HCEC 1CT (cell line): ENCODE measurements around the gene RANBP3L.
"Not testable (repeated sequence)": the region's sequence is repeated elsewhere in the genome, so short reads cannot be mapped to it uniquely, and the experiment has no call there.

ENCODE experiments used
- DNase-seq: peaks from one replicate; pipeline ENCODE4 v3.0.0-alpha.2; 2017

Gene RANBP3L

GRCh38 chr5:36283775-36284174 lies 17.9 kb downstream of the RANBP3L start:
- not testable (repeated sequence) for DNase-seq

- no peak for DNase-seq
These were observed 20.1 kb downstream of the RANBP3L start for GRCh38 chr5:36281626-36282025.

- no peak for DNase-seq
These were observed 22.5 kb downstream of the RANBP3L start for GRCh38 chr5:36279054-36279698.

GRCh38 chr5:36277521-36278176 lies 24.1 kb downstream of the RANBP3L start:
- DNase-seq: no peak

GRCh38 chr5:36276864-36277263 lies 24.8 kb downstream of the RANBP3L start:
- no peak for DNase-seq

GRCh38 chr5:36273809-36274526 lies 27.7 kb downstream of the RANBP3L start:
- DNase-seq: no peak

- DNase-seq: no peak
These were observed 29.5 kb downstream of the RANBP3L start for GRCh38 chr5:36272136-36272690.

GRCh38 chr5:36270876-36271575 lies 30.7 kb downstream of the RANBP3L start:
- DNase-seq: no peak

GRCh38 chr5:36270175-36270574 lies 31.5 kb downstream of the RANBP3L start:
- DNase-seq: no peak

GRCh38 chr5:36269478-36269877 lies 32.2 kb downstream of the RANBP3L start:
- no peak for DNase-seq

- no peak for DNase-seq
These were observed 33.8 kb downstream of the RANBP3L start for GRCh38 chr5:36267905-36268304.

GRCh38 chr5:36264202-36264760 lies 37.4 kb downstream of the RANBP3L start:
- DNase-seq: no peak

GRCh38 chr5:36261186-36261585 lies 40.5 kb downstream of the RANBP3L start:
- no peak for DNase-seq

GRCh38 chr5:36253575-36253974 lies 48.1 kb downstream of the RANBP3L start:
- no peak for DNase-seq

GRCh38 chr5:36252722-36253365 lies 48.9 kb downstream of the RANBP3L start:
- no peak for DNase-seq

GRCh38 chr5:36251218-36251617 lies 50.5 kb downstream of the RANBP3L start:
- no peak for DNase-seq

- DNase-seq: no peak
These were observed 51.3 kb downstream of the RANBP3L start for GRCh38 chr5:36250427-36250826.

- no peak for DNase-seq
These were observed 55.5 kb downstream of the RANBP3L start for GRCh38 chr5:36246036-36246800.

GRCh38 chr5:36244076-36244475 lies 57.6 kb downstream of the RANBP3L start:
- no peak for DNase-seq

GRCh38 chr5:36243653-36244052 lies 58.0 kb downstream of the RANBP3L start:
- DNase-seq: no peak
